Stimulated activated CD8-positive, alpha-beta memory T cell treated with anti-CD3 and anti-CD28 coated beads, Interleukin-15, amount 100 ng/mL, for 48 hours (primary cell): ENCODE measurements around the gene FMN2.

Source experiments
- DNase-seq, 2 donors: peaks; one replicate each; pipeline ENCODE4 v3.0.0-alpha.2; 2020; ENCODE audit warnings: low read depth in 2 of 2

Gene FMN2

DNA sequence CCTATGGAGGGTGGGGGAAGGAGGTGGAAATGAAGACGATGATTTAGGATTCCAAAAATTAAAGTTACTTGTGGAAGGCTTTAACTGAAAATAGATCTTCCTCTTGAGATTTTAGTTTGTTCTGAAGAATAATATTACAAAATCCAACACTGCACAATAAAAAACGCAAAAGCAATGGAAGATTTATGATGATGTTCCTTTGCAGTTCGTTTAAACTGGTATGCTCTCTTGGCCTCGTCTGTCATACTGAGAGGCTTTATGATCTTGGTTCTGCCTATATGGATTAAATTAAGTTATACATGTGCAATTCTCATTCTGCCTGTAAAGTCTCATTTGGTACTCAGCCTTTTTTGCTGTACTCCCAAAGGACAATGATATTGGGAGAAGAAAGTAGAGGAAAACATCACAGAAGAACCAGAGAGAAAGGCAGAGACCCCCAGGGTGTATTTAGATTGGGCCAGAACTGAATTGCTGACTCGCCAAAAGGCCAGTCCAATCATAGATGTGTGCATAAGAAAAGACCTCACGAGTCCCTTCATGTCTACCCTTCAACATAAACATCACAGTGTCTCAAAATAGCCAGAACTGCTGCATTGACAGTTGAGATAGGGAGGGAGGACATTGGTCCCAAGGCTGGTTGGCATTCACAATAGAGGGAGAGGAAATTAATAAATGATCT is 331.7 kb downstream of the FMN2 start:
- no peak for DNase-seq

DNA sequence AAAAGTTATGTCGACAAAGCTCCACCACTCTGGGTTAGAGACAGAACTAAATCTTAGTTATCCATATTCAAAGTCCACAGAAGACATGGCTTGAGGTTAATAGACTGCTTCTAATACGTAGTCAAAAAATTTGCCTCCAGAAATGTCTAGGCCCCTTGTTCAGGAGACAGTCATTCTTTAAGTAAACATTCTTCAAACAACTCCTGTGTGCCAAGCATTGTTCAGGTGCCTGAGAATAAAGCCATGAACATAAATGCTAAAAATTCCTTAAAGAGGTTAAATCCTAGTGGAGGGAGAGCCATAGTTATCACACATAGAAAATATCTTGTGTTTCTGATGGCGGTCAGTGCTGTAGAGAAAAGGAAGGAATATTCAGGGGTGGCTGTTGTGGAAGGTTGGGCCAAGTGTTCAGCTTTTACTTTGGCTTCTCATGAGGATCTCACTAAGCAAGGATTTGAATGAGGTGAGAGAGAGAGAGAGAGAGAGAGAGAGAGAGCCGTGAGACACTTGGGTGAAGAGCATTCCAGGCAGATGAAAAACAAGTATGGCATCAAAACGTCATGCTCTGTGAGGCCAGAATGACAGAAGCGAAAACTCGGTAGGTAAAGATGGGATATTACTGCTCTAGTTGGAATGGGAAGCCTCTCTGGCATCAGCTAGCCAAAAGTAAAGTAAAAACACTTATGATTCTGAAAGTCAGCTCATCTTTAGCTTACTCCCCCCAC is 333.2 kb downstream of the FMN2 start:
- no peak for DNase-seq

DNA sequence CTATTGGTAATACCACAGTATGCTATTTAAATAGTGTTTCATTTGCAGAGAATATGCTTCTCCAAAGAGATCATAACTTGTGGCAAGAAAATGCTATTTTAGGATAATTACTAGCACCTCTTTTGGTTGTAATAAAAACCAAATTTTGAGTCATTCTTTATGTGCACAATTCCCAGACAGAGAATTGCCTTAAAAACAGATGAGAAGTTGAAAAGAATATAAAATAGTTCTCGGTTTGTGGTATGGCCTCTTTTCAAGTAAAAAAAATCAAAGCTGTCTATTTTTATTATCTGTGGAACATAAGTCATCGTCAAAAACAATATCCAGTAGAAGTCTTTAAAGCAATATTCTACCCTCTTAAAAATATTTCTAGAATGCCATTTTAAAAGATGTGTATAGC is 334.4 kb downstream of the FMN2 start:
- DNase-seq, result no peak

DNA sequence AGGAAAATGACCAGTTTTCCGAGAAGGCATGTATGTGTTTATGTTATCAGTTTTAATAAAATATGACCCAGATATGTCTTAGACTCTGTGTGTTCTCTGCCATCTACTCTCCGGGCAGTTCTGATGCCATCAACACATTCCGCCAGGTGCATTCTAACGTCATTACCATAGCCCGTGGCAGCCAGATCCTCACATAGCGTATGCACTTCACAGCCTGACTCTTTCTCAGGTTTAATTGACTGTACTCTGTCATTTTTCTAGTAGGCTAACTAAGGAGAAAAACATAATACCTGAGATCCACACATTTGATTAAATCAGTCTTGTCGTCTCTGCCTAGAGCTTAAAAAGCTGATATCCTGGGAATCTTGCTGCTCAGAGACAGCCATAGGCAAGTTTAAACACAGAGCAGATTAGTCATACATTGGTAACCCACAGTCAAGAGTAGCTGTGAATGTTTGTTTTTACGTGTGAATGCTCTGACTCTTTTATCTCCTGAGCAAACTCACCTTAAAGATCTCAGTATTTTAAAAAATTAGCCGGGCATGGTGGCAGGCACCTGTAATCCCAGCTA is 344.4 kb downstream of the FMN2 start:
- DNase-seq, result no peak

DNA sequence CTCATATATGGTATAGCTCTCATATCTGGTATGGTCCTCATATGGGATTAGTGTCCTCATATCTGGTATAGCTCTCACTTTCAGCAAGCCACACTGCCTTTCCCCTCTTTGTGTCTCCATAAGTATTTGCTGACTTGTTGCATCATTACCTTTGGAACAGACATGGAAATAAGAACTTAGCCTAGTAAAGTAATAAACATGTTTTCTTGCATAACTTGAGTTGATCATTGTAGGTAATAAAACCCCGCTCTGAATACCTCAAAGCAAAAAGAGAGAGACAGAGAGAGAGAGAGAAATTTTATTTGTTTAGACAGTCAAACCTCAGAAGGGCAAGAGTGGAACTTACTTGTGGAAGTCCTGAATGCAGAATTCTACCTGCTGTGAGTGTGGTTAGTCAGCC is 350.0 kb downstream of the FMN2 start:
- DNase-seq, result no peak

DNA sequence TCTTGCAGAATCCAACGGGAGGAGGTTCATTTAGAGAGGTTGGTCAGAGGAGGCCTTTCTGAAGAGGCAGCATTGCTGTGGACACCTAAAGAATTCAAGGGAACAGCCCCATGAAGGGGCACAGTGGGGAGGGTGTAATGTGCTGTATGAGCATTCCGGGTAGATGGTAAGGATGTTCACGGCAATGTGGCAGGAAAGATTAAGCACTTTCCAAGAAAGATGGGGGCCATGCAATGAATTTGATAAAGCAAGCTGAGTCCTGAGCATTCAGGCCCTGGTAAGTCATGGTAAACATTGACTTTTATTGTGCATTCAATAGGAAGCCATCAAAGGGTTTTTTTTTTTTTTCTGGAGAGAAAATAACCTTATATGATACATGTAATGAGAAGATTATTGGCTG is 353.7 kb downstream of the FMN2 start:
- DNase-seq, result no peak

DNA sequence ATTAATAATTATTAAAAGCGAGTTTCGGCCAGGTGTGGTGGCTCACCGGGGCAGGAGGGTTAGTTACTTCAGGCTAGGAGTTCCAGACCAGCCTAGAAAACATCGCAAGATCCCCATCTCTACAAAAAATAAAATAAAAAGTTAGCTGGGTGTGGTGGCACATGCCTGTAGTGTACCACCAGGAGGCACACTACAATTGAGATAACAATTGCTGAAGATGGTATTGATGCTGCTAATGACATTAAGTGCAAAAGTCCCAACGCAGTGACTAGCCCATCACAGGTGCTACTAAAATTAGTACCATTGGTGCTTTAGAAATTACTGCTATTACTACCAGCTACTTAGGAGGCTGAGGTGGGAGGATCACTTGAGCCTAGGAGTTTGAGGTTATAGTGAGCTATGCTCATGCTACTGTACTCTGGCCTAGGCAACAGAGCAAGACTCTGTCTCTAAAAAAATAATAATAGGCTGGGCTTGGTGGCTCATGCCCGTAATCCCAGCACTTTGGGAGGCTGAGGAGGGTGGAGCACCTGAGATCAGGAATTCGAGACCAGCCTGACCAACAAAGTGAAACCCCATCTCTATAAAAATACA is 363.6 kb downstream of the FMN2 start:
- no peak for DNase-seq

DNA sequence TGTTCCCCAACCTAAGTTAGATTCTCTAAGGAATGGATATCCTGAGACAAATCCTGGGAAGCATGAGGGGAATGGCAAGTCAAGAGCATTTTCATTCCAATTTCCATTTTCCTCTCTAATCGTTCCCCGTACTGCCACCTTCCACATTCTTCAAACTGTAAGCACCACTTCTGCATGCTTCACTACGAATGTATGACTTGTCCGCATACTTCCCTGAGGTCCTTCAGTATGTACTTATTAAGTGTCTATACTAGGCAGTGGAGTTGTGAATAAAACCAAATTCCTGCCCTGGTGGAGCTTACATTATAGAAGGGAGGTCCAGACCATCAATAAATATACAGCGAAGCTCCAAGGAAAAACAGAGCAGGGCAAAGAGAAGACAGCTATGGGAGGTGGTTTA is 365.5 kb downstream of the FMN2 start:
- DNase-seq, result no peak

DNA sequence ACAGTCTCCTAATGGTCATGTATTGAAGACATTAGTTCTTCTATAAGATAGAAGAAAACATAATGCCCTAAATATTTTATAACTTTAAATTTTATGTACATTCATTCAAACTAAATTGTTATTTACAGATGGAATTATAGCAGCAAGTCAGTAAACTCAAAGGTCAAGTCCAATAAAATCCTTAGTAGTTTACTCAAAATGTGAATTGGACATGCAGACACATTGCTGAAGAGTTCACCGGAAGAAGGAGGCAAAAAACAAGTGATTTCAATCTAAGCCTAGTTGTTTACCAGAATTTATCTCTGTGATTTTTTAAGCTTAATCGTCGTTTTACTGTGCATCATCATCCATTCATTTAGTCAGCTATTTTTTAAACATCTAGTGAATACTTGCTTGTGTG is 370.6 kb downstream of the FMN2 start:
- DNase-seq, result no peak

DNA sequence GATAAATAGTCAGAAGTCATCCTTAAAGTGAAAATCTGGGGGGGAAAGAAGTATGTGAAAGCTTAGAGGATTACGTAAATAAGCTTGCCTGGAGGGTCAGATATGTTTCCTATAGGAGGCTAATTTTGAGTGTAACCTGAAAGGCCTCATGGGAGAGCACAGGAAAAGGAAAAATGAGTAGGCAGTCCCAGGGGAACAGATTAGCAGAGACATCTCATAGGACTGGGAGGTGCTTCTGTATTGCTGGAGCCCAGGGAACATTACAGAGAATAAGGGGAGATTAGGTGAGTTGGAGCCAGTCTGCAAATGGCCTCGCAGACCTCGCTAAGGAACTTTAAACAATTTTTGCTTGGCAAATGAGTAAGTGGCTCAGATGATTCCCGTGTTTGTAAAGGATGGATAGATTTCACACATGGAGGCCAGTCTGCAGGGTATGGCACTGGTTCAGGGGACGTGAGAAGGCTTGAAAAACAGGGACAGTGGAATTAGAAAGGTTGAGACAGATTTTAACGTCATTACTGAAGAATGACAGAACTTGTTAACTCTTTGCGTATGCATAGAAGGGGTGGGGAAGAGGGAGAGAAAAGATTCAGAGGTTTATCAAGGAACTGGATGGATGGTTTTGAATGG is 371.2 kb downstream of the FMN2 start:
- DNase-seq, result no peak

DNA sequence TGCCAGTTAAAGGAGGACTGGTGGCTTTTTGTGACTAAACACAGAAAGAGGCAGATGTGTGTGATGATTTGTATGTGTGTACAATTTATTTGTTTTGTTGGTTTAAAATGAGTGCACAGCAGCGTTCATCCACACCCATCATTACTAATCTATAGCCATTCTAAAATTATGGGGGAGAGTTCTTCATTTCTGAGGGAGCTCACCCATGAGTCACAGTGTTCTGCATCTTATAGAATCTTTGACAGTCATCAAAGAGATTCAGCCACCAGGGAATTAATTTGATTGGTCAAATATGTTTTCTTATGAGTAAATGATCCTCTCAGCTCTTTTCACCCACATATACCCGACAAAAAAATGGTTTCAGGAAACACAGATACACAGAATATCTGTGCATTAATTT is 372.4 kb downstream of the FMN2 start:
- DNase-seq, result no peak

DNA sequence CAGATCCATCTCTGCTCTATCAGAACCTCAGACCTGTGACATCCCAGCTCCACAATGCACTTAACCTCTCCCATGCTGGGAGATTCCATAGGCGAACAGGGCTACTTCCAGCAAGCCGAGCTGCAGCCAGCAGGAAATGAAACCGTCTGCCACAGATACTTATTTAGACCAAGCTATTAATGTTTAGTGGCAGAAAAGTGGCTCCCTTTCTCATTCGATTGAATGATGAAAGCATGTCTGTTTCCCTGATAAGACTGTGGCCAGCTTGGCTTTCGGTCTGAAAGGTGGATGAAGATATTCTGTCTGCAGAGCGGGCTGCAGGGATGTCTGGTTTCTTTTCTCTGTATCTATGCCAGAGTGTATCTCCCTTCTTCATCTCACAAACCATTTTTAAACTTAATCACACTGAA is 373.9 kb downstream of the FMN2 start:
- no peak for DNase-seq

DNA sequence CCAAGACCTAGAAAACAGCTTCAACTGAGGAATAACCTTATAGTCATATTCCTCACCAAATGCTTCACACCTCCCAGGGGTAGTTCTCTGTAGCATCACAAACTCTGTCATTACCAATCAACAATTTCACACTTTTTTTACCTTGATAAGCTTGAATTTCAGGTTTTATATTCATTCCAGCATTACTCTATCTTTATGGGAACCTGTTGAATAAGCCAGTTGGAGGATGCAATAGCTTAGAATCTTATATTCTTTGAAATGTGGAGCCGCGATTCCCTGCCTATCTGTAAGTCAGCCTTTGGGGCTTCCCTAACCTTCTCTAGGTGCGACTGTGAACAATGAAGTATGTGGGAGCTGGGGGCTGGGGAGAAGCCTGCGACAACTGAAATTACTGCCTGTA is 374.8 kb downstream of the FMN2 start:
- no peak for DNase-seq

DNA sequence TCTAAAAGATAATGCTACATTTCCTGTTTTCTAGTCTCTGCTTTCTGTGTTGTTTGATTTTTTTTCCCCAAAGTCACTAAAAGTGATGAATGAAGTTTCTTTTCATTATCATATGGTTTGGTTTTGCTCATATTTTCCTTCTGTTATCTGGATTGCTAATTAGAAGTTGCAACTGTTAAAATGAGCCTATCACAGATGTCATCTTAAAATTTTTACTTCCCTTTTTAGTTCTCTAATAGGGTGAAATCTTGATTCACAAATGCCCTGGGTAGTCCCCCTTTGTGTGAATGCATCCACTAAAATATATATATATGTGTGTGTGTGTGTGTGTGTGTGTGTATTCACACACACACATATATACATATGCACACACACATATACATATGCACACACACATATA is 376.2 kb downstream of the FMN2 start:
- DNase-seq, result no peak

DNA sequence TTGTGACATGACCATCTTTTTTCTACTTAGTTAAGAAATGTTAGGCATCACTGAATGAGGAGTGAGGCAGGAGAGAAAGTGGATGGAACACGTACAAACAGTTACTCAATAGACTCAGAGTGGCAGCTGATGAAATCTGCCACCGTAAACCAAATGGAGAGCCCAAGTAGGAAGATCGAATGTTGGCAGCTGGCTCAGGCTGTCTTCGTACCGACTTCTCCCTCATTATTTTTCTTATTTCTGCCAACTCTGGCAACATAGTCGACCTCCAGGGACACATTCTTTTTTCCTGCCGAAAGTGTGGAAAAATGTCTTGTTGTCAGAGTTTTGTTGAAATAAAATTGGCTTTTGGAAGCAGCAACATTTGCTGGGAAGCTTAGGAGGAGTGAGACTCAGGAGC is 377.0 kb downstream of the FMN2 start:
- no peak for DNase-seq

DNA sequence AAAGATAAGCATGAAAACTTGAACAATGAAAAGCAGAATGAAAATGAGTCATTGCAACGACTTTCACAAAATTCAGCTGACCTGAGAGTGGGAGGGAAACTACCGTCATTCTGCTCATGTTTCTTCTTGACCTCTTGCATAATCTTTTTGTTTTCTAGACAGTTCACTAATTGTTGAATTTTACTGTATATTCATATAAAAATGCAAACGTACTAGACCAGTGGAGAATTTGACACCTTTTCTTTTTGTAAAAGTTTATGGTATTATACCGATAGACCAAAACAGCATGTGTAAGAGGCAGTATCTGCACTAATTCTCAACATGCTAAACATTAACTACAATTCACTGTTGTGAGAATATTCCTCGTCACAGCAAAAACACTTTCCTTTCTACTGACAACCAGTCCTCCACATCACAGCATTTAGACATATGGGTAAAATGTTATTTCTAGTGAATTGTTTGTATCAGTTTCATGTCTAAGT is 382.5 kb downstream of the FMN2 start:
- no peak for DNase-seq

DNA sequence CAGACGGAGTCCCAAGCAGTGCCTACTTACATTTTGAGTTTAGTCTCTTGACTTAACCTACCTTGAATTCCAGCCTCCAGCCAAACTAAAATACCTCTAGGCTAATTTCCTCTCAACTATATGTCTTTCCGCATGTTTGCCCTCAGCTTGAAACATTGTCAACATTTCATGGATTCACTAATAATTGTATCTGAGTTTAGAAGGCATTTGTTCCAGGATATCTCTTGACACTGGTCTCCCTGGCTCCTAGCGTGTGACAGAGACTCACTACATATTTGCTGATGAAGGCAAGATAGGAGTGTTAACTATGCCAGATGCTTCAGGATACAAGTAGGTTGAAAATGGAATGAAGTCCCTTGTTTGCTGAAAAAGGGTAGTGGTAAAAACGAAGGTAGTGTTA is 384.1 kb downstream of the FMN2 start:
- no peak for DNase-seq

DNA sequence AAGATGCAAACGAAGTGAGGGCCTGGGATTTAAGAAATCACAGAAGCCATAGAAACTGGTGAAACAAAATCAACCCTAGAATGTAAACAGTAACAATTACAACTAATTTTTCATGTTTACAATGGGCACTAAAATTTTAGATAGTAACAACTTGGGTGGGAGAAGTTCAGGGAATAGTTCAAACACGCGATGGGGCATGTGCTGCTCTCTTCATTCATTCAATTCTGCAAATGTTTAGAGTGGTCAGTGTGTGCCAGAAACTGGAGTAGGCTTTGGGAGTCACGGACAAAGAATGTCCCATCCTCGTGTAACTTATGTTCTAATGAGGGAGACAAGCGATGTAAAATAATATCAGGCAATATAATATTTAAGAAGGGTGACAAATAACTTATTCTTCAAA is 386.9 kb downstream of the FMN2 start:
- no peak for DNase-seq

DNA sequence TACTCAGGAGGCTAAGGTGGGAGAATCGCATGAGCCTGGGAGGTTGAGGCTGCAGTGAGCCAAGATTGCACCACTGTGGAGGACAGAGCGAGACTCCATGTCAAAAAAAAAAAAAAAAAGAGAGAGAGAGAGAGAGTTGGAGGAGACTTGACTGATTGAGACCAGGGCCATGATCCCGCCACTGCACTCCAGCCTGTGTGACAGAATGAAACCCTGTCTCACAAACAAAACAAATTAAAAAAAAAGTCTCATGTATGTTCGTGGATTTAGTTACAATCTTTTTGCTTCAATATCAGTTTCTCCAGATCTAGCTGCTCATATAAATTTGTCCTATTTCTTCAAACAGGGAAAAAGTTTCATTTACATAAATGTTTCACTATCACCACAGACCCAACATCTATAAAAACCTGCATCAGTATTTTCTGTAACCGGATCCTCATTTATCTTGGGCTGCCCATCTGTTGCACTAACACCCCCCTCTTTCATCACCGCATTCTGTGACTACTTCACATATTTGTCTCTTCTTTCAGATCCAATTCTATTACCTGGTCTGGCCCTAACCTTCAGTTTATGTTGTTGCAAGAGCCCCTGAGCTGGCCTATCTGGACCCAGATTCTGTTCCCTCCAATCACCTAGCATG is 393.2 kb downstream of the FMN2 start:
- DNase-seq, result no peak

DNA sequence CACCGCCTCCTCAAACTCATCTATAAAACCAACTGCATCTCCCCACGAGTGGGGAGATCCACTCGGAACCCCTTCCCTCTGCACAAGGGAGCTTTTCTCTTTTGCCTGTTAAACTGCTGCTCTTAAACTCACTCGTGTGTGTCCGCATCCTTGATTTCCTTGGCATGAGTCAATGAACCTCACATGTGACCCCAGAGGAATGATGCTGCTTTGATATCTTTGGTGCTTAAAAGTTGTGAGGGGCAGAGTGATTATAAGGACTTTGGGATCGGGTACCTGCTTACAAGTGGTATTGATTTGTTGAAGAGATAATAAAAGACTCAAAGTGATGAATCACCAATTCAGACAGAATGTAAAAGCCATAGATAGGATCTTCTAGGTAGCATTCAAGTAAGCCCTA is 394.9 kb downstream of the FMN2 start:
- DNase-seq, result no peak

DNA sequence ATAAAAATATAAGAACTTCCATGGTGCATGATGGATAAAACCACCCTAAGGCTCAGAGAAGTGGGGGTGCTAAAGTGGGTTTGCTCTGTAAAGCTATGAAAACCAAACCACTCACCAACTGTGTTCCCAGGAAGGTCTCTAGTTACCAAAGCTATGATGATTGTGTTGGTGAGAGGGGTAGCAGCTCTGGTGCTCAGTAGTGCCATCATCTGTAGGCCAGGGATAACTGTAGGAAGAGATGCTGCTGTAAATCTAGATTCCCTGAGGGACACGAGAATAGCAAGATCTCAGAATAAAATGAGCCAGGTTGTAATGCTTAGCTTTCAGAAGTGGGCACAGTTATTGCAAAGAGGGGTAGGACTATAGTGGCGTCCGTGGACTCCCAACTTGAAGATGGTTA is 395.8 kb downstream of the FMN2 start:
- DNase-seq, result no peak

DNA sequence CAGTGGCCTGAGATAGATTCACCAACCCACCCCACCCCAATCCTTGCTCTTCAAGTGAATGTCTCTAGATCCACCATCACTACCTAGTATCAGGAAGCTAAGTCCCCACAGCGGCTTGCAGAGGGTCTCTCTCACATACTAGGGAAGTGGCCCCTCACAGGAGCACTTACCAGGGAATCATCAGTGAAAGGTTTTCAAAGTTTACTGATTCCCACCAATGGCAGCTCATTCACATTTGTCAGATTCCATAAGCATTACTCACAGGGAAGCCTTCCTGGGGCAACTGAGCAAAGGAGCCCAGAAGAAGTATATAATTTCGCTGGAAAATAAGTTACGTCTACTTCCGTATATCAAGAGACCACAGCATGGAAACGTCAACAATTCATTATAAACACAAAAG is 399.5 kb downstream of the FMN2 start:
- DNase-seq, result no peak
